Left lung (tissue), 10 donors: ENCODE data around the gene RHOF. TPM values are rescaled to one million over a fixed set of nuclear protein-coding genes. Genes with fewer than 3 reads are reported as not detected.

Experiments used
- ATAC-seq: fragments of 200-7000 bp; cut with Tn5 transposase; one replicate; pipeline ENCODE4 v1.9.1; 2020; ENCODE audit warnings: moderate library complexity
- DNase-seq, 4 donors: peaks; one replicate each; pipeline ENCODE4 v3.0.0-alpha.2; 2013 to 2020
- H3K27ac ChIP-seq, 2 donors: fragments of 200-600 bp; sonication (generic) in 1 of 2; one replicate each; pipeline versions ENCODE4 v1.5.0 to v1.8.0; 2020 to 2021
- H3K27me3 ChIP-seq, 2 donors: fragments of 200-600 bp; sonication (generic) in 1 of 2; one replicate each; pipeline versions ENCODE4 v1.5.0 to v1.8.0; 2020 to 2021
- H3K36me3 ChIP-seq, 2 donors: fragments of 200-600 bp; sonication (generic) in 1 of 2; one replicate each; pipeline versions ENCODE4 v1.5.0 to v1.8.0; 2020 to 2021
- H3K4me1 ChIP-seq, 2 donors: fragments of 200-600 bp; one replicate each; pipeline ENCODE4 v1.8.0; 2021
- H3K4me3 ChIP-seq, 2 donors: fragments of 200-600 bp; sonication (generic) in 1 of 2; one replicate each; pipeline versions ENCODE4 v1.5.0 to v1.8.0; 2020 to 2021; ENCODE audit warnings: mild to moderate bottlenecking in 1 of 2
- H3K9me3 ChIP-seq, 2 donors: fragments of 200-600 bp; sonication (generic) in 1 of 2; one replicate each; pipeline versions ENCODE4 v1.5.0 to v1.8.0; 2020 to 2021
- CTCF ChIP-seq, 2 donors: fragments of 200-600 bp; sonication (generic) in 1 of 2; IDR thresholded peaks; one replicate each; pipeline versions ENCODE4 v1.5.0 to v1.8.0; 2021; ENCODE audit warnings: antibody characterized with exemption in 2 of 2
- intact Hi-C, 2 donors: fragments of 100-400 bp; cut with DNase I; formaldehyde crosslinking; loops; one replicate each; pipeline versions ENCODE4 v1.11.2 to v1.14.2; 2022
- polyA plus RNA-seq, 6 donors: library from polyadenylated mRNA; unstranded; fragments of 120-200 nt; gene quantifications; one replicate each; pipeline ENCODE4 v1.2.1, GENCODE V29; 2013; ENCODE audit not compliant: insufficient read length in 6 of 6
- total RNA-seq, 2 donors: library from RNA; stranded (reverse); fragmentation: NEBNext Ultra II Directional; extraction: Animal tissue kit (Norgen Biotek cat#: 25700); gene quantifications; one replicate each; pipeline ENCODE4 v1.2.1, GENCODE V29; 2021
- donor health status: DM: no; HTN: yes; CAD: no.
- donor health status: DM: no; HTN: no; CAD: no.

RHOF gene
- total and polyA plus RNA-seq, 8 donors, result 8.5 to 48.3 (median 12.3) TPM

GRCh38 chr12:121838126-121838525 is 44.6 kb upstream of the RHOF start:
- ATAC-seq (no peak), DNase-seq (no peak)
- Histone ChIP-seq H3K27me3 (no peaks in the 10 kb centered on the region), H3K9me3 (no peaks in the 10 kb centered on the region), H3K36me3 (no peaks in the 10 kb centered on the region), H3K4me3 (no peak overlapping the region), H3K27ac (no peak overlapping the region), H3K4me1 (peaks cover 0 to 19% of the 10 kb centered on the region in 2 donors)
- intact Hi-C loops, result no loop called here
- no peak for TF ChIP-seq CTCF (IDR thresholded peaks at IDR 0.05)

- DNase-seq, result no peak
- intact Hi-C loops, result no loop called here
- Histone ChIP-seq H3K36me3 (no peaks in the 10 kb centered on the region), H3K4me3 (no peak overlapping the region), H3K27me3 (no peaks in the 10 kb centered on the region), H3K27ac (no peak overlapping the region), H3K9me3 (no peaks in the 10 kb centered on the region), H3K4me1 (peaks cover 0 to 19% of the 10 kb centered on the region in 2 donors)
- ATAC-seq, result no peak
- TF ChIP-seq CTCF (IDR thresholded peaks at IDR 0.05), result no peak
Observed at GRCh38 chr12:121837680-121838079, 44.2 kb upstream of the RHOF start.

- TF ChIP-seq CTCF (IDR thresholded peaks at IDR 0.05), result no peak
- Histone ChIP-seq H3K9me3 (no peaks in the 10 kb centered on the region), H3K4me3 (no peak overlapping the region), H3K36me3 (peaks cover 0 to 58% of the 10 kb centered on the region in 2 donors), H3K4me1 (peaks cover 0 to 11% of the 10 kb centered on the region in 2 donors), H3K27me3 (no peaks in the 10 kb centered on the region), H3K27ac (peak overlapping the region in 1 of 2 donors; percentile 53)
- ATAC-seq, result no peak
- no peak for DNase-seq
- intact Hi-C loops, result no loop called here
Observed at GRCh38 chr12:121831571-121832245, 38.2 kb upstream of the RHOF start.

- H3K27me3 ChIP-seq, result no peaks in the 10 kb centered on the region
- no peak for TF ChIP-seq CTCF (IDR thresholded peaks at IDR 0.05)
- no peak overlapping the region for H3K27ac ChIP-seq
- intact Hi-C loops, result no loop called here
- H3K9me3 ChIP-seq, result no peaks in the 10 kb centered on the region
- H3K4me1 ChIP-seq, result peaks cover 0 to 8% of the 10 kb centered on the region in 2 donors
- H3K4me3 ChIP-seq, result no peak overlapping the region
- ATAC-seq (no peak), DNase-seq (no peak)
- H3K36me3 ChIP-seq, result peaks cover 0 to 68% of the 10 kb centered on the region in 2 donors
Observed at GRCh38 chr12:121830588-121831265, 37.2 kb upstream of the RHOF start.

- no peak overlapping the region for H3K27ac ChIP-seq
Observed at GRCh38 chr12:121830134-121830533, 36.6 kb upstream of the RHOF start.

More at GRCh38 chr12:121830134-121830533, 36.6 kb upstream of the RHOF start:
- peaks cover 0 to 2% of the 10 kb centered on the region in 2 donors for H3K4me1 ChIP-seq
- intact Hi-C loops, result no loop called here
- ATAC-seq (no peak), DNase-seq (no peak)
- H3K9me3 ChIP-seq, result no peaks in the 10 kb centered on the region
- H3K27me3 ChIP-seq, result no peaks in the 10 kb centered on the region
- H3K4me3 ChIP-seq, result no peak overlapping the region
- H3K36me3 ChIP-seq, result peaks cover 0 to 74% of the 10 kb centered on the region in 2 donors
- TF ChIP-seq CTCF (IDR thresholded peaks at IDR 0.05), result no peak
